T47D (cell line): ENCODE results near the gene CD79A.

Experiments used
- DNase-seq, 2 experiments: peaks; one replicate each; pipeline versions ENCODE4 v3.0.0 to v3.0.0-alpha.2; 2011 to 2012; ENCODE audit warnings: low read depth in 1 of 2, low spot score in 1 of 2
- JUND ChIP-seq: IDR thresholded peaks from 2 replicates; pipeline ENCODE4 v1.6.1; 2012; ENCODE audit warnings: low read depth
- in situ Hi-C: cut with HindIII; loops from 2 replicates; pipeline ENCODE4 v1.10.0; 2016; ENCODE audit warnings: low sequenced_read_pairs, low pct_unique_long_range_greater_than_20kb

Gene CD79A

DNA sequence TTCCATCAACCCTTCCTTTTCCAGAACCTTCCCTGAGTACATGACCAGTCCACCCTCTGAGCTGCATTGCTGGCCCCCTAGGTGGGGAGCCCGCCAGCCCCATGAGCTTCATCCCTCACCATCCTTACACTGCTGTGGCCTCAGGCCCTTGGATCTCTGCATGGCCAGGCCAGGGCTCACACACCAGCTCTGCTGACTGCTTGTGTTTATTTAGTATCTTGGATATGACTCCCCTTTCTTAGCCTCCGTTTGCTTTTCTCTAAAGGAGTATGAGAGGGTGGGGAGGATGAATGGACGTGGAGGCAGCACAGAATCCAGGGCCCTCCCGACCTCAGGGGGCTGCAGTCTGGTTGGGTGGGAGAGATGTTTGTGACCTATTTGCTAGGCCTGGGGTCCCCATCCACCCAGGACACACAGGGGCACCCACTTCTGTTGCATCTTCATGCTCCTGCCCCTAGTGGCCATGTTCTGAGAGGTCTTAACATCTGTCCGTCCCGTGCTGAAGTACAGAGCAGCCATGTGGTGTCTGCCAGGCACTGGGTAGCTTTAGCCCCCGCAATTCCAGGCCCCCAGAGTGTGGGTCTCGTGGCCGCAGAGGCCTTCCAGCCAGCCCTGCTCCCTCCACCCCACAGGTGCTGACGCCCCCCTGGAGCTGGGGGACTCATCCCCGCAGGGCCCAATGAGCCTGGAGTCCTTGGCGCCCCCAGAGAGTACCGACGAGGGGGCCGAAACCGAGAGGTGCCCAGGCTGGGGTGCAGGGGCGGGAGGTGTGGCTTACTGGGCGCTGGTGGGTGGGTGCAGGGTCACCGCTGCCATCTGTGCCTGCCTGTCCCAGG is 18.9 kb downstream of the CD79A start:
- DNase-seq, result no peak
- in situ Hi-C loops, result no loop called here
- TF ChIP-seq JUND, result no peak

DNA sequence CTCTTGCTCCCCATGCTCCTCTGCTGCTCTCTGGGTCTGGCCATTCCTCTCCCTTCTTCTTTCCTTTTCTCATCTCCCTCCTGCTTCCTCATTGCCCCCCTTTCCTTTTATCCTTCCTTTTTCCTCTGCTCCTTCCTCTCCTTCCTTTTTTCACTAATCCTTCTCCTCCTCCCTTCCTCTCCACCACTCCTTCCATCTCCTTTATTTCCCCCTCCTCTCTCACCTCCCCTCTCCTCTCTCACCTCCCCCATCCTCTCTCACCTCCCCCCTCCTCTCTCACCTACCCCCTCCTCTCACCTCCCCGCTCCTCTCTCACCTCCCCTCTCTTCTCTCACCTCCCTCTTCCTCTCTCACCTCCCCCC is 19.5 kb downstream of the CD79A start:
- in situ Hi-C loops, result no loop called here
- TF ChIP-seq JUND, result no peak
- no peak for DNase-seq

DNA sequence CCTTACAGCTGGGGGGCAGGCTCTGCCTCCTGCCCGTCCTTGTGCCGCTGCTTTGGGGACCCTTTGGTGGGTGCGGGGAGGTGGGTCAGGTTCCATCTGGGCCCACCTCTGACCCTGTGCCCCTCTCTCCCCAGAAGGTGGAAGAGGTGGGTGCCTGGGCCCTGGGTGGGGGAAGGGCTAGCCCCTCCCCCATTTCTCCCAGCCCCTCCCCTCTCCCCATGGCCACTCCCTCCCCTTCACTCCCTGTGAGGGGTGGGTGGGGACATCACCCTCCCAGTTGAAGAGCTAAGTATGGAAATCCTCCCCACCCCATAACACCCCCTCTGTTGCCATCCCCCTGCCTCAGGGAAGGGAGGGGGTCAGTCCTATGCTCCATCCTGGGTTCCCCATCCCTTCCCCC is 20.1 kb downstream of the CD79A start:
- no peak for DNase-seq
- no peak for TF ChIP-seq JUND
- in situ Hi-C loops, result no loop called here

- in situ Hi-C loops, result no loop called here
- TF ChIP-seq JUND, result no peak
- DNase-seq, result no peak
These were observed 20.7 kb downstream of the CD79A start for GRCh38 chr19:41897820-41898219.

GRCh38 chr19:41898235-41898634 is 21.2 kb downstream of the CD79A start:
- no peak for DNase-seq
- in situ Hi-C loops, result no loop called here
- TF ChIP-seq JUND, result no peak

- in situ Hi-C loops, result no loop called here
- no peak for DNase-seq
- no peak for TF ChIP-seq JUND
These were observed 24.8 kb downstream of the CD79A start for GRCh38 chr19:41901707-41902360.

DNA sequence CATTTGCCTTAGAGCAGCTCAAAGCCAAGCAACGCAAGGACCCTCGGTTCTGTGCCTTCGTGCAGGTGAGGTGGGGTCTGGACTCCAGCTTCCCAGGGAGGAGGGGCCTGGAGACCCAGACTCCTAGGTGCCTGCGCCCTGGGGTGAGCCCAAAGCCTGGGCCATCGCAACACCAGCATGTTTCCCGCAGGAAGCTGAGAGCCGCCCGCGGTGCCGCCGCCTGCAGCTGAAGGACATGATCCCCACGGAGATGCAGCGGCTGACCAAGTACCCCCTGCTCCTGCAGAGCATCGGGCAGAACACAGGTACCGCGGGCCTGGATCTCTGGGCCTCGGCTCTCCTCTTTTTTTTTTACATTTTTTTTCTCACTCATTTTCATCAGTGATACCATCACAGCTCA is 25.5 kb downstream of the CD79A start:
- no peak for TF ChIP-seq JUND
- in situ Hi-C loops, result no loop called here
- DNase-seq, result no peak

GRCh38 chr19:41903193-41903953 is 26.3 kb downstream of the CD79A start:
- in situ Hi-C loops, result no loop called here
- no peak for DNase-seq
- TF ChIP-seq JUND, result no peak

DNA sequence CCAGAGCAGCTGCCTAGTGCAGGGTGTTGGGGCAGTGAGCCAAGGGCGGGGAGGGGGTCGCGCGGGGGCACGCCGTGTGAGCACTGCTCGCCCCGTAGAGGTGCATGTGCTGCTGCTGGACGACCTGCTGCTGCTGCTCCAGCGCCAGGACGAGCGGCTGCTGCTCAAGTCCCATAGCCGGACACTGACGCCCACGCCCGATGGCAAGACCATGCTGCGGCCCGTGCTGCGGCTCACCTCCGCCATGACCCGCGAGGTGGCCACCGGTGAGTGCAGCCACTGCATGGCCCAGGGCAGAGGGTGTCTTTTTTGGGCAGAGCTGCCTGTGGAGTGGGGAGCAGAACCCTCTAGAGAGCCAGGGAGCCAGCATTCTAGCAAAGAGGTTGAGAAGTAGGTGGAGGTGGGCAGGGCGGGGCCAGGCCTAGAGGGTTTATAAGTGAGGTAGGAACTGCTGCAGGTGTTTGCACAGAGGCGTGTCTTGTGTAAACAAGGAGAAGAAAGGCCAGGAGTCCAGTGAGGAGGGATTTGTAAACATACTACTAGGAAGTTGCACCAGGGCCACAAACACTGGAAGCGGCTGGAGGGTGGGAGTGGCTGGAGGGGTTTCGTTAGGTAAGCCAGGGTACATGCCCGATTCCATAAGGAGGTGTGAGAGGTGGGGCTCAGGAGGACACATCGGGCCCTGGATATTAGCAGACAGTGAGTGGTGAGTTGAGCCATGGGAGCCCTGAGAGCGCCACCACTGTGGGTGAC is 27.2 kb downstream of the CD79A start:
- no peak for TF ChIP-seq JUND
- in situ Hi-C loops, result no loop called here
- DNase-seq, result peak; percentile 78 to 81

- in situ Hi-C loops, result no loop called here
- TF ChIP-seq JUND, result no peak
- DNase-seq, result no peak
These were observed 28.4 kb downstream of the CD79A start for GRCh38 chr19:41905273-41906002.

DNA sequence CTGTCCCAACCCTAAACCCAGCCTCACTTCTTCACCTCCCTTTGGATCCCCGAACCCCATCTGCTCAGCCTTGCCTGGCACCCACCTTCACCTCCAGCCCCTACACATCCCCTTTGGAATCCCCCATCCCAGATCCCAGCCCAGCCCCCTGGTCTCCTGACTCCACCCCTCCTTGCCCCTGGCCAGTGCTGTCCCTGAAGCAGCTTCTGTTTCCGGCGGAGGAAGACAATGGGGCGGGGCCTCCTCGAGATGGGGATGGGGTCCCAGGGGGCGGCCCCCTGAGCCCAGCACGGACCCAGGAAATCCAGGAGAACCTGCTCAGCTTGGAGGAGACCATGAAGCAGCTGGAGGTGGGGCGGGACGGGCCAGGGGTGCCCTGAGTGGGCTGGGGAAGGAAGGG is 29.2 kb downstream of the CD79A start:
- no peak for TF ChIP-seq JUND
- no peak for DNase-seq
- in situ Hi-C loops, result no loop called here
